Measurements from ENCODE around the gene GSDME. TPM values are rescaled to one million over a fixed set of nuclear protein-coding genes. Genes with fewer than 3 reads are reported as not detected.

GSDME gene
- total RNA-seq, 4 donors from 2014 or later = 10.2 to 30.2 (median 16.4) TPM

DNA sequence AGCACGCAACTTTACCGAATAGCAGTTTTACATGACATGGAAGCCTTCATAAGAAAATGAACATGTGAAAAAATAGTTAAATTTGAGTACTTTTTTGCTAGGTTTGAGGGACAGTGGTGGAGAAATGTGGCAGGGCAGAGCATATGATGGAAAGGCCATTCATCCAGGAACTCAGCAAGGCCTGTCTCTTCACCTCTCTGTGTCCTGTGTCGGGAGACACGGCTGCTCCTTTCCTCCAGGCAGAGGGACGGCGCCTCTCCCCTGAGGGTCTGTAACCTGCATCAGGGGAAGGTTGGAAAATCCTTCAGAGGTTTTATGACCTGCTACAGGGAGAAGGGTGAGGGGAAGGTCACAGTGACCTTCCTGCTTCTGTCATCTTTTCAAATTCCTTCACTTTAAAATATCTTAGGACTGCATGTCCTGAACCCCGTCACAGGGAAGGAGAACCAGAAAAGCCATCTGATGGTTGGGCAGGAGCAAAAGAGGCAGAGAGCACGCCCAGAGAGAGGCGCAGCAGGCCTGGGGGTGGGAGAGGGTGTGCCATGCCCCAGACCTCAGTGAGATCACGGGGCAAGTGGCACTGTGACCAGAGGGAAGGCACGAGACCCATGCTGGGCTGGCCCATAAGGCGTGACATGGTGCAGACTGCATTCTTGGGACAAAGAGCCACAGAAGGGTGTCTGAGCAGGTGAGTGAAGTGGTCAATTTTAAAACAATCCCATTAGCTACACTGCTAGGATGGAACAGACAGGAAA is 44.0 kb downstream of the GSDME start:
- WGBS, 2 donors = 90 to 91% methylated on average over 12 of the region's 12 CpGs
- TF ChIP-seq, protein P1, sequence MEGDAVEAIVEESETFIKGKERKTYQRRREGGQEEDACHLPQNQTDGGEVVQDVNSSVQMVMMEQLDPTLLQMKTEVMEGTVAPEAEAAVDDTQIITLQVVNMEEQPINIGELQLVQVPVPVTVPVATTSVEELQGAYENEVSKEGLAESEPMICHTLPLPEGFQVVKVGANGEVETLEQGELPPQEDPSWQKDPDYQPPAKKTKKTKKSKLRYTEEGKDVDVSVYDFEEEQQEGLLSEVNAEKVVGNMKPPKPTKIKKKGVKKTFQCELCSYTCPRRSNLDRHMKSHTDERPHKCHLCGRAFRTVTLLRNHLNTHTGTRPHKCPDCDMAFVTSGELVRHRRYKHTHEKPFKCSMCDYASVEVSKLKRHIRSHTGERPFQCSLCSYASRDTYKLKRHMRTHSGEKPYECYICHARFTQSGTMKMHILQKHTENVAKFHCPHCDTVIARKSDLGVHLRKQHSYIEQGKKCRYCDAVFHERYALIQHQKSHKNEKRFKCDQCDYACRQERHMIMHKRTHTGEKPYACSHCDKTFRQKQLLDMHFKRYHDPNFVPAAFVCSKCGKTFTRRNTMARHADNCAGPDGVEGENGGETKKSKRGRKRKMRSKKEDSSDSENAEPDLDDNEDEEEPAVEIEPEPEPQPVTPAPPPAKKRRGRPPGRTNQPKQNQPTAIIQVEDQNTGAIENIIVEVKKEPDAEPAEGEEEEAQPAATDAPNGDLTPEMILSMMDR (IDR thresholded peaks at IDR 0.05) = no peak
- TF ChIP-seq POLR2A (IDR thresholded peaks at IDR 0.05) = no peak
- no peak overlapping the region for H3K4me3 ChIP-seq (replicated peaks in 1 of 3)
- no peaks in the 10 kb centered on the region for H3K36me3 ChIP-seq
- H3K27me3 ChIP-seq = no peaks in the 10 kb centered on the region
- H3K9me3 ChIP-seq = no peaks in the 10 kb centered on the region
- no peak overlapping the region for H3K27ac ChIP-seq
- intact Hi-C loops (cut with DNase I) = no loop called here
- DNase-seq = no peak
- H3K4me1 ChIP-seq = no peaks in the 10 kb centered on the region

DNA sequence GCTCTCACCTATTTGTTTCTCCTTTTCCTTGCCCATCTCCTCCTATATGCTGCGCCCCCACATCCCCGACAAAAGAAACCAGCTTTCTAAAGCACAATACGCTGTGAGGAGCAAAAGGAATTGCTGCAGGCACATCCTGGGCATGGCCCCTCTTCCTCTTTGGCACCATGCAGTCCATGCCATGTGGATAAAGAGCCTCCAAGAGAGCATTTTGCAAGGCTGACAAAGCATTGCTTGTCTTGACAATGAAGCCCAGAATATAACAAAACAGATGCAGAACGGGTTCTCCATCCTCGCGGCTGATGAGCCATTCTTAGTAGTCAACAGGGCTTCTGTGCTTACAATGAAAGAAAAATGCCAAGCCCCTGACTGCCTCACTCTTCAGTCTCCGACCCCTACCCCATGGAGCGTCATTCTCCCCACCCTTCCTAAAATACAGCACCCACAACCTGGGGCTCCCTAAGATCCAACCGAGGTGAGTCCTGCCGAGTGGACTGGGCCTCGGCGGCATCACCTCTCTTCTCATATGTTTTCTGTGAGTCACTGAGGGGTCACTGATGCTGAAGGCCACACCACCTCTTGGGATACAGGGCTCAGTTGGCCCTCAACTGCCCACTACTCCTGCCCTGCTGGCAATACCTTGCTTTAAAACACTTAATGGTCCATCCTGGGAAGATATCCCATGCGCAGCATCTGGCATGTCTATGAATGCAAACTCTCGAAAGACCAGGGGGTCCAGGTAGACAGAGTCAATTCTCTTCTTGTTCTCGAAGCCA is 47.5 kb downstream of the GSDME start:
- no peak for DNase-seq
- Histone ChIP-seq H3K36me3 (no peaks in the 10 kb centered on the region), H3K27ac (no peak overlapping the region), H3K9me3 (no peaks in the 10 kb centered on the region), H3K4me3 (replicated peaks in 1 of 3) (no peak overlapping the region), H3K4me1 (no peaks in the 10 kb centered on the region), H3K27me3 (no peaks in the 10 kb centered on the region)
- 96 to 97% methylated on average over 13 to 15 of the region's 15 CpGs for WGBS, 2 donors
- intact Hi-C loops (cut with DNase I) = no loop called here
- no peak for TF ChIP-seq POLR2A (IDR thresholded peaks at IDR 0.05)
- TF ChIP-seq, protein P1 (IDR thresholded peaks at IDR 0.05) = no peak

DNA sequence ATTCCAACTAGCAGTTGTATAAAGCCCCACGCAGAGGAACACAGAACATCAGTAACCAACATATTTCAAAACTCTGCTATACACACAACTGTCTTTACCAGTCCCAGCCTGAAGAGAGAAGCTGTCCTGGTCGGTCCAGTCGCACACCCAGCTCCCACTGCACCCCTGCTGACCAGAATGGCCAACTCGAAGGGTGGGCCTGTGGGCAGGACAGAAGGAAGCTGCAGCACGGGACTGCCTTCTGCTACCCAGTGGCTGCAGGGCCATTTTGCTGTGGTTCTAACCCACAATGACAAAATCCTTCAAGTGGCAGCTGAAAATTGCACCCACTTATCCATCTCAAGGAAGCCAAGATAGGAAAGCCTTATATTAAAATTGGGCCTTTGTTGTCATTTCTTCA is 48.2 kb downstream of the GSDME start:
- intact Hi-C loops (cut with DNase I) = no loop called here
- no peak overlapping the region for H3K27ac ChIP-seq
- DNase-seq = no peak
- WGBS, 2 donors = 91 to 100% methylated on average over 5 of the region's 5 CpGs
- H3K4me3 ChIP-seq (replicated peaks in 1 of 3) = no peak overlapping the region
- no peaks in the 10 kb centered on the region for H3K4me1 ChIP-seq
- H3K36me3 ChIP-seq = no peaks in the 10 kb centered on the region
- H3K27me3 ChIP-seq = no peaks in the 10 kb centered on the region
- no peak for TF ChIP-seq POLR2A (IDR thresholded peaks at IDR 0.05)
- TF ChIP-seq, protein P1 (IDR thresholded peaks at IDR 0.05) = no peak
- no peaks in the 10 kb centered on the region for H3K9me3 ChIP-seq

DNA sequence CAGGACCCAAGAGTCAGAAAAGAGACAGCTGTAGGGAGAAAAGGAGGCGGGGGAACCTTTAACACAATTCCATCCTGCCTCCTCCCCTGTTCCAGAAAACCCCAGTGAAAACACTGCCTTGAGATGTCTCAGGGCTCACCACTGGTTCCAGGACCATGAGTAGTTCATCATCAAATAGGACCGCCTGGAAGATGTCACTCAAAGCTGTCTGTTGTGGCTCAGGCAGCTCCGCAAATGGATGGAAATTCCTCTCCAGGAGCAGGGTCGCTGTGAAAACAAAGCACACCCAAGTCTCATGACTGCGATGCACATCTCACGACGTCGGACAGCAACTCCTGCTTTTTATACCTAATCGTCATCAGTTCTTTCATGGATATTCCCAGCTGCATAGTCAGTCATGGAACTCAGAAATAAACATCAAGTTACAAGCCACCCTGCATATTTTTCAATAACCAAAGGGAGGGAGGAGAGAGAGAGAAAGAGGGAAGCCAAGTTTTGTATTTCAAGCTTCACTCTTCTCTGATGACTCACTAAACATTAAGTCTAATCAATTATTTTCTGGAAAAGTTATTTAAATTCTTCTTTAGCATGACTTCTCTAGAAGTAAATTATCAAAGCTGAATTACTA is 49.2 kb downstream of the GSDME start:
- TF ChIP-seq, protein P1 (IDR thresholded peaks at IDR 0.05) = no peak
- TF ChIP-seq POLR2A (IDR thresholded peaks at IDR 0.05) = no peak
- Histone ChIP-seq H3K27ac (no peak overlapping the region), H3K9me3 (no peaks in the 10 kb centered on the region), H3K36me3 (no peaks in the 10 kb centered on the region), H3K27me3 (no peaks in the 10 kb centered on the region), H3K4me3 (replicated peaks in 1 of 3) (no peak overlapping the region), H3K4me1 (peaks cover 3 to 7% of the 10 kb centered on the region in 2 donors)
- DNase-seq = no peak
- 72 to 84% methylated on average over 9 of the region's 9 CpGs for WGBS, 2 donors
- intact Hi-C loops (cut with DNase I) = no loop called here
